GM12864 (cell line): ENCODE measurements around the gene RALGAPA2.

Source experiments
- DNase-seq: peaks from one replicate; pipeline ENCODE4 v3.0.0-alpha.2; 2011; ENCODE audit warnings: low read depth
- H3K4me3 ChIP-seq: 2 replicates; pipeline ENCODE4 v1.5.1; 2011; ENCODE audit warnings: mild to moderate bottlenecking, low read depth, low read length, control low read depth
- CTCF ChIP-seq: IDR thresholded peaks from 2 replicates; pipeline ENCODE4 v1.5.1; 2011; ENCODE audit warnings: low read depth, mild to moderate bottlenecking, moderate library complexity, low read length, control low read depth, inconsistent platforms; ENCODE audit errors: missing control alignments

Gene RALGAPA2

GRCh38 chr20:20369250-20370093 is 343.0 kb downstream of the RALGAPA2 start:
- no peak for DNase-seq
- peak overlapping the region; percentile 38 for H3K4me3 ChIP-seq
- peak; percentile 28 for TF ChIP-seq CTCF

- peak overlapping the region; percentile 47 for H3K4me3 ChIP-seq
- DNase-seq, result no peak
- TF ChIP-seq CTCF, result no peak
Observed at GRCh38 chr20:20368418-20369249, 343.8 kb downstream of the RALGAPA2 start.

- peak within 1 kb of the TSS; percentile 47 for H3K4me3 ChIP-seq
- no peak for TF ChIP-seq CTCF
- DNase-seq, result no peak
Observed at GRCh38 chr20:20367575-20368417, 344.6 kb downstream of the RALGAPA2 start, which contains the start of gene INSM1. TSS of gene INSM1 (plus strand) at chr20:20368104. CDS start at chr20:20368268, 164 bp downstream.

- no peak overlapping the region for H3K4me3 ChIP-seq
- no peak for TF ChIP-seq CTCF
- no peak for DNase-seq
Observed at GRCh38 chr20:20366876-20367574, 345.4 kb downstream of the RALGAPA2 start.

GRCh38 chr20:20366551-20366875 is 345.9 kb downstream of the RALGAPA2 start:
- no peak for DNase-seq
- no peak overlapping the region for H3K4me3 ChIP-seq
- no peak for TF ChIP-seq CTCF
